IMR-90 (cell line): ENCODE measurements around the gene SEPHS1.

Experiments used
- BHLHE40 ChIP-seq: fragments of 150-350 bp; IDR thresholded peaks from 2 replicates; pipeline ENCODE4 v1.6.1; 2016; ENCODE audit warnings: mild to moderate bottlenecking, low read depth, low read length
- CEBPB ChIP-seq: IDR thresholded peaks from 2 replicates; pipeline ENCODE4 v1.6.1; 2012; ENCODE audit warnings: low read depth, low read length, improper control_type of control experiment
- CHD1 ChIP-seq: IDR thresholded peaks from 2 replicates; pipeline ENCODE4 v1.6.1; 2012; ENCODE audit warnings: low read depth, low read length, improper control_type of control experiment
- CTCF ChIP-seq: conservative IDR thresholded peaks from 2 replicates; pipeline ENCODE4 v1.5.1; 2012; ENCODE audit warnings: mild to moderate bottlenecking, low read depth, low read length, improper control_type of control experiment
- FOS ChIP-seq: fragments of 150-350 bp; IDR thresholded peaks from 2 replicates; pipeline ENCODE4 v1.6.1; 2016; ENCODE audit warnings: low read depth, low read length
- MAZ ChIP-seq: IDR thresholded peaks from 2 replicates; pipeline ENCODE4 v1.6.1; 2012; ENCODE audit warnings: low read depth, mild to moderate bottlenecking, low read length, improper control_type of control experiment, moderate library complexity, borderline replicate concordance
- NFE2L2 ChIP-seq: fragments of 150-350 bp; IDR thresholded peaks from 2 replicates; pipeline ENCODE4 v1.6.1; 2016; ENCODE audit warnings: low read depth, mild to moderate bottlenecking, low read length
- POLR2A ChIP-seq: IDR thresholded peaks from 2 replicates; pipeline ENCODE4 v1.6.1; 2012; ENCODE audit warnings: mild to moderate bottlenecking, low read depth, low read length
- RAD21 ChIP-seq: IDR thresholded peaks from 2 replicates; pipeline ENCODE4 v1.6.1; 2012; ENCODE audit warnings: low read length, improper control_type of control experiment
- RCOR1 ChIP-seq: IDR thresholded peaks from 2 replicates; pipeline ENCODE4 v1.6.1; 2012; ENCODE audit warnings: mild to moderate bottlenecking, low read length, improper control_type of control experiment; ENCODE audit not compliant: insufficient replicate concordance
- SMC3 ChIP-seq: fragments of 150-350 bp; IDR thresholded peaks from 2 replicates; pipeline ENCODE4 v1.6.1; 2016; ENCODE audit warnings: low read depth, mild to moderate bottlenecking, antibody characterized with exemption, low read length, moderate library complexity

- TF ChIP-seq POLR2A (no peak), CTCF (no peak), MAZ (no peak), SMC3 (no peak), BHLHE40 (no peak), CEBPB (no peak), NFE2L2 (no peak), CHD1 (no peak), FOS (no peak), RCOR1 (no peak), RAD21 (no peak)
Measured at GRCh38 chr10:13338390-13339110, 9.5 kb downstream of the SEPHS1 start.
